HepG2 (cell line): ENCODE results near the gene TMBIM1. TPM values are rescaled to one million over a fixed set of nuclear protein-coding genes. Genes with fewer than 3 reads are reported as not detected.

Source experiments
- BRCA1 ChIP-seq: sonication (generic); formaldehyde crosslinking; IDR thresholded peaks from 2 replicates; pipeline ENCODE4 v1.4.0; 2020; ENCODE audit warnings: missing genetic modification reagents
- CBX1 ChIP-seq: IDR thresholded peaks from one replicate; pipeline ENCODE4 v1.6.1; 2016; ENCODE audit warnings: antibody characterized with exemption, low read depth
- IKZF4 ChIP-seq: sonication (generic); formaldehyde crosslinking; IDR thresholded peaks from 2 replicates; pipeline ENCODE4 v1.5.1; 2020; ENCODE audit warnings: borderline replicate concordance, mild to moderate bottlenecking, low read depth, missing genetic modification reagents; ENCODE audit errors: not compliant biosample characterization
- MAFF ChIP-seq: IDR thresholded peaks from 2 replicates; pipeline ENCODE4 v1.6.1; 2011; ENCODE audit warnings: low read depth, low read length, improper control_type of control experiment
- MIXL1 ChIP-seq: IDR thresholded peaks from 2 replicates; pipeline ENCODE4 v1.6.1; 2016
- NAIF1 ChIP-seq: sonication (generic); formaldehyde crosslinking; IDR thresholded peaks from 2 replicates; pipeline ENCODE4 v1.5.0; 2020; ENCODE audit warnings: mild to moderate bottlenecking, missing genetic modification reagents, borderline replicate concordance
- NR1H2 ChIP-seq: sonication (generic); formaldehyde crosslinking; IDR thresholded peaks from 2 replicates; pipeline ENCODE4 v1.8.1; 2022; ENCODE audit warnings: low read depth, missing genetic modification reagents, borderline replicate concordance
- PITX1 ChIP-seq: sonication (generic); formaldehyde crosslinking; IDR thresholded peaks from 2 replicates; pipeline ENCODE4 v1.5.1; 2020; ENCODE audit warnings: mild to moderate bottlenecking, missing genetic modification reagents
- RAD51 ChIP-seq: fragments of 450-650 bp; IDR thresholded peaks from 2 replicates; pipeline ENCODE4 v1.6.1; 2016; ENCODE audit warnings: borderline replicate concordance
- TCF12 ChIP-seq, 2 experiments: fragments of 450-650 bp in 1 of 2; sonication (generic) in 1 of 2; formaldehyde crosslinking in 1 of 2; IDR thresholded peaks; 2 replicates each; pipeline versions ENCODE4 v1.6.1 to v1.8.0; 2017 to 2022; ENCODE audit warnings: antibody characterized with exemption in 1 of 2, mild to moderate bottlenecking in 1 of 2, missing genetic modification reagents in 1 of 2, moderate library complexity in 1 of 2
- U2AF2 ChIP-seq: fragments of 200-400 bp; formaldehyde crosslinking; IDR thresholded peaks from 2 replicates; pipeline ENCODE4 v1.6.1; 2017; ENCODE audit warnings: low read depth, mild to moderate bottlenecking, low read length
- WIZ ChIP-seq: sonication (generic); formaldehyde crosslinking; IDR thresholded peaks from 2 replicates; pipeline ENCODE4 v1.5.1; 2020; ENCODE audit warnings: mild to moderate bottlenecking, missing genetic modification reagents
- ZNF263 ChIP-seq: sonication (generic); formaldehyde crosslinking; IDR thresholded peaks from 2 replicates; pipeline ENCODE4 v1.4.0; 2020; ENCODE audit warnings: missing genetic modification reagents
- ZNF282 ChIP-seq: fragments of 450-650 bp; IDR thresholded peaks from 2 replicates; pipeline ENCODE4 v1.6.1; 2018; ENCODE audit not compliant: partially characterized antibody
- ZNF329 ChIP-seq: sonication (generic); formaldehyde crosslinking; IDR thresholded peaks from 2 replicates; pipeline ENCODE4 v1.9.0; 2021; ENCODE audit warnings: low read depth, mild to moderate bottlenecking, missing genetic modification reagents
- ZNF530 ChIP-seq: sonication (generic); formaldehyde crosslinking; IDR thresholded peaks from 2 replicates; pipeline ENCODE4 v1.5.0; 2020; ENCODE audit warnings: low read depth, mild to moderate bottlenecking, missing genetic modification reagents
- polyA plus RNA-seq, 8 experiments: library from polyadenylated mRNA; depleted of rRNA in 3 of 8; stranded (reverse) in 7 of 8; unstranded in 1 of 8; fragments of >200 nt; fragmentation: Illumina TruSeq in 4 of 8; extraction: Trizol in 4 of 8; gene quantifications; 2 replicates each; pipeline versions ENCODE4 v1.2.1 to v1.2.3, GENCODE V29; 2011 to 2016; ENCODE audit warnings: low read depth in 4 of 8, missing spikeins in 1 of 8, mixed read lengths in 1 of 8; ENCODE audit not compliant: insufficient read depth in 1 of 8
- total RNA-seq, 5 experiments: library from RNA; depleted of rRNA; stranded (reverse); fragments of >200 nt; fragmentation: Illumina TruSeq; extraction: Trizol; gene quantifications; 2 replicates each; pipeline ENCODE4 v1.2.3, GENCODE V29; 2016; ENCODE audit warnings: low read depth in 1 of 5
- TF ChIP-seq, protein P1 (sequence below): sonication (generic); formaldehyde crosslinking; IDR thresholded peaks from 2 replicates; pipeline ENCODE4 v1.4.0; 2020; ENCODE audit warnings: missing genetic modification reagents, mild to moderate bottlenecking, borderline replicate concordance
- TF ChIP-seq, protein P2 (sequence below): sonication (generic); formaldehyde crosslinking; IDR thresholded peaks from 2 replicates; pipeline ENCODE4 v1.5.1; 2020; ENCODE audit warnings: missing genetic modification reagents, mild to moderate bottlenecking, borderline replicate concordance
- TF ChIP-seq, protein P3 (sequence below): sonication (generic); formaldehyde crosslinking; IDR thresholded peaks from 2 replicates; pipeline ENCODE4 v1.8.1; 2023; ENCODE audit warnings: mild to moderate bottlenecking, missing genetic modification reagents
- TF ChIP-seq, protein P4 (sequence below): sonication (generic); formaldehyde crosslinking; IDR thresholded peaks from 2 replicates; pipeline ENCODE4 v1.9.0; 2021; ENCODE audit warnings: missing genetic modification reagents, borderline replicate concordance

TMBIM1 gene
- total and polyA plus RNA-seq, 2 of the 13 experiments (the other 11 are each of a cell fraction or from before 2014, with no cell fraction given): 127 to 139 TPM

DNA sequence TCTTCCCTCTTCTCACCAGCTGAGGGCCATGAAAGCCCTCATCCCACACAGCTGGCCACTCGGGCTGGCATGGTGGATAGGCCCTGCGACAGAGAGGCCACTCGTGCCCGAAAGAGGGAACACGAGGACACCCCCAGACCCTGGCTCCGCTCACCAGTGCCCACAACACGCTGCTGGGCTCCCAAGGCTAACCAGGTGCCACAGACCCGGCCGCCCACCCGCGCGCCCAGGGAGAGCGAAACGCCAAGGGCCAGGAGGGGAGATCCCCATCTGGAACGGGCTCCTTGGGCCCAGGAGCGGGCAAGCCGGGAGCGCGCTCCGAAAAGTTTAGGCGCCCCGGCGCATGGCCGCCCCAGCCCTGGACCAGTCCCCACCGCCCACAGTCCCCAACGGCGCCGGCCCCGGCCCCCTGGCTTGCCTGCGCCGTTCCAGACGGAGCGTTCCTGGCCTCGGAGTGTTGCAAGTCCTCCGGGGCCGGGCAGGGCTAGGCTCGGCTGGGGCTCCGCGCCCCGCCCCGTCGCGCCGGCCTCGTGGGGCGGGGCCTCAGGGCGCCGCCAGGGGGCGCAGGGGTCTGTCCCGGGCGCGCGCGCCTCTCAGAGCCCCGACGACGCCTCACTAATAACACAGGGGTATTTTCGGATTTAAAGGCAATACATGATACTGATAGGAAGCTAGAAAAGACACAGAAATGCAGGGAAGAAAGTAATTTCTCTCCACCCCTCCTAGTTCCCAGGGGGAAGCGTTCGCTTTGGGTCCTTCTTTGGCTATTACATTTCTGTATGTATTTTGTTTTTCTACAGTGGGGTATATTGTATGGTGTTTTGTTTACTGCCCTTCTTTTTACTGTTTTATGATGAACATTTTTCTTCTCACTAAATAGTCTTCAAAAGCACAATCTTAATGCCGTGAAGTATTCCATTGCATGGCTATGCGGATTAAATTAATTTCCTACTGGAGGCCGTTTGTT, at the start of gene TMBIM1 (continued):
- TF ChIP-seq, protein P1, sequence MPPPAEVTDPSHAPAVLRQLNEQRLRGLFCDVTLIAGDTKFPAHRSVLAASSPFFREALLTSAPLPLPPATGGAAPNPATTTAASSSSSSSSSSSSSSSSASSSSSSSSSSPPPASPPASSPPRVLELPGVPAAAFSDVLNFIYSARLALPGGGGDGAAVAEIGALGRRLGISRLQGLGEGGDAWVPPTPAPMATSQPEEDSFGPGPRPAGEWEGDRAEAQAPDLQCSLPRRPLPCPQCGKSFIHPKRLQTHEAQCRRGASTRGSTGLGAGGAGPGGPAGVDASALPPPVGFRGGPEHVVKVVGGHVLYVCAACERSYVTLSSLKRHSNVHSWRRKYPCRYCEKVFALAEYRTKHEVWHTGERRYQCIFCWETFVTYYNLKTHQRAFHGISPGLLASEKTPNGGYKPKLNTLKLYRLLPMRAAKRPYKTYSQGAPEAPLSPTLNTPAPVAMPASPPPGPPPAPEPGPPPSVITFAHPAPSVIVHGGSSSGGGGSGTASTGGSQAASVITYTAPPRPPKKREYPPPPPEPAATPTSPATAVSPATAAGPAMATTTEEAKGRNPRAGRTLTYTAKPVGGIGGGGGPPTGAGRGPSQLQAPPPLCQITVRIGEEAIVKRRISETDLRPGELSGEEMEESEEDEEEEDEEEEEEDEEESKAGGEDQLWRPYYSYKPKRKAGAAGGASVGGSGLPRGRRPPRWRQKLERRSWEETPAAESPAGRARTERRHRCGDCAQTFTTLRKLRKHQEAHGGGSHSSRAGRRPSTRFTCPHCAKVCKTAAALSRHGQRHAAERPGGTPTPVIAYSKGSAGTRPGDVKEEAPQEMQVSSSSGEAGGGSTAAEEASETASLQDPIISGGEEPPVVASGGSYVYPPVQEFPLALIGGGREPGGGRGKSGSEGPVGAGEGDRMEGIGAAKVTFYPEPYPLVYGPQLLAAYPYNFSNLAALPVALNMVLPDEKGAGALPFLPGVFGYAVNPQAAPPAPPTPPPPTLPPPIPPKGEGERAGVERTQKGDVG (CRISPR knock-in tag): 0 out of 2 replicates have a peak, but pooled peaks have one; percentile 46
- TF ChIP-seq, protein P2, sequence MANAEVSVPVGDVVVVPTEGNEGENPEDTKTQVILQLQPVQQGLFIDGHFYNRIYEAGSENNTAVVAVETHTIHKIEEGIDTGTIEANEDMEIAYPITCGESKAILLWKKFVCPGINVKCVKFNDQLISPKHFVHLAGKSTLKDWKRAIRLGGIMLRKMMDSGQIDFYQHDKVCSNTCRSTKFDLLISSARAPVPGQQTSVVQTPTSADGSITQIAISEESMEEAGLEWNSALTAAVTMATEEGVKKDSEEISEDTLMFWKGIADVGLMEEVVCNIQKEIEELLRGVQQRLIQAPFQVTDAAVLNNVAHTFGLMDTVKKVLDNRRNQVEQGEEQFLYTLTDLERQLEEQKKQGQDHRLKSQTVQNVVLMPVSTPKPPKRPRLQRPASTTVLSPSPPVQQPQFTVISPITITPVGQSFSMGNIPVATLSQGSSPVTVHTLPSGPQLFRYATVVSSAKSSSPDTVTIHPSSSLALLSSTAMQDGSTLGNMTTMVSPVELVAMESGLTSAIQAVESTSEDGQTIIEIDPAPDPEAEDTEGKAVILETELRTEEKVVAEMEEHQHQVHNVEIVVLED (CRISPR knock-in tag): no peak
- TF ChIP-seq ZNF263 (CRISPR knock-in tag): peak; percentile 35; the same call in 1 of the 2 replicates
- TF ChIP-seq, protein P3, sequence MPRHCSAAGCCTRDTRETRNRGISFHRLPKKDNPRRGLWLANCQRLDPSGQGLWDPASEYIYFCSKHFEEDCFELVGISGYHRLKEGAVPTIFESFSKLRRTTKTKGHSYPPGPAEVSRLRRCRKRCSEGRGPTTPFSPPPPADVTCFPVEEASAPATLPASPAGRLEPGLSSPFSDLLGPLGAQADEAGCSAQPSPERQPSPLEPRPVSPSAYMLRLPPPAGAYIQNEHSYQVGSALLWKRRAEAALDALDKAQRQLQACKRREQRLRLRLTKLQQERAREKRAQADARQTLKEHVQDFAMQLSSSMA (CRISPR knock-in tag): no peak
- TF ChIP-seq, protein P4, sequence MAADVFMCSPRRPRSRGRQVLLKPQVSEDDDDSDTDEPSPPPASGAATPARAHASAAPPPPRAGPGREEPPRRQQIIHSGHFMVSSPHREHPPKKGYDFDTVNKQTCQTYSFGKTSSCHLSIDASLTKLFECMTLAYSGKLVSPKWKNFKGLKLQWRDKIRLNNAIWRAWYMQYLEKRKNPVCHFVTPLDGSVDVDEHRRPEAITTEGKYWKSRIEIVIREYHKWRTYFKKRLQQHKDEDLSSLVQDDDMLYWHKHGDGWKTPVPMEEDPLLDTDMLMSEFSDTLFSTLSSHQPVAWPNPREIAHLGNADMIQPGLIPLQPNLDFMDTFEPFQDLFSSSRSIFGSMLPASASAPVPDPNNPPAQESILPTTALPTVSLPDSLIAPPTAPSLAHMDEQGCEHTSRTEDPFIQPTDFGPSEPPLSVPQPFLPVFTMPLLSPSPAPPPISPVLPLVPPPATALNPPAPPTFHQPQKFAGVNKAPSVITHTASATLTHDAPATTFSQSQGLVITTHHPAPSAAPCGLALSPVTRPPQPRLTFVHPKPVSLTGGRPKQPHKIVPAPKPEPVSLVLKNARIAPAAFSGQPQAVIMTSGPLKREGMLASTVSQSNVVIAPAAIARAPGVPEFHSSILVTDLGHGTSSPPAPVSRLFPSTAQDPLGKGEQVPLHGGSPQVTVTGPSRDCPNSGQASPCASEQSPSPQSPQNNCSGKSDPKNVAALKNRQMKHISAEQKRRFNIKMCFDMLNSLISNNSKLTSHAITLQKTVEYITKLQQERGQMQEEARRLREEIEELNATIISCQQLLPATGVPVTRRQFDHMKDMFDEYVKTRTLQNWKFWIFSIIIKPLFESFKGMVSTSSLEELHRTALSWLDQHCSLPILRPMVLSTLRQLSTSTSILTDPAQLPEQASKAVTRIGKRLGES: no peak
- no peak for TF ChIP-seq IKZF4
- TF ChIP-seq WIZ (CRISPR knock-in tag): no peak
- no peak for TF ChIP-seq MAFF
- TF ChIP-seq PITX1 (CRISPR knock-in tag): no peak; the same call in none of the 2 replicates
- TF ChIP-seq BRCA1 (CRISPR knock-in tag): no peak
- TF ChIP-seq CBX1: peak; percentile 73
- 0 out of 2 replicates have a peak, but pooled peaks have one; percentile 46 for TF ChIP-seq ZNF329 (CRISPR knock-in tag)
- no peak for TF ChIP-seq TCF12 (IDR thresholded peaks at IDR 0.05)
- TF ChIP-seq TCF12 (CRISPR knock-in tag; IDR thresholded peaks at IDR 0.05): peak; percentile 94
- no peak for TF ChIP-seq U2AF2
- 0 out of 2 replicates have a peak, but pooled peaks have one; percentile 38 for TF ChIP-seq NAIF1 (CRISPR knock-in tag)
- no peak for TF ChIP-seq ZNF530 (CRISPR knock-in tag)
- TF ChIP-seq MIXL1 (CRISPR knock-in tag): no peak
- peak; percentile 68; the same call in 1 of the 2 replicates for TF ChIP-seq NR1H2
- no peak for TF ChIP-seq RAD51
- no peak for TF ChIP-seq ZNF282
